ENCODE data around the gene FBXW7.

Gene FBXW7

GRCh38 chr4:152571296-152571695 lies 35.4 kb upstream of the FBXW7 start:
- TF ChIP-seq, protein P1, sequence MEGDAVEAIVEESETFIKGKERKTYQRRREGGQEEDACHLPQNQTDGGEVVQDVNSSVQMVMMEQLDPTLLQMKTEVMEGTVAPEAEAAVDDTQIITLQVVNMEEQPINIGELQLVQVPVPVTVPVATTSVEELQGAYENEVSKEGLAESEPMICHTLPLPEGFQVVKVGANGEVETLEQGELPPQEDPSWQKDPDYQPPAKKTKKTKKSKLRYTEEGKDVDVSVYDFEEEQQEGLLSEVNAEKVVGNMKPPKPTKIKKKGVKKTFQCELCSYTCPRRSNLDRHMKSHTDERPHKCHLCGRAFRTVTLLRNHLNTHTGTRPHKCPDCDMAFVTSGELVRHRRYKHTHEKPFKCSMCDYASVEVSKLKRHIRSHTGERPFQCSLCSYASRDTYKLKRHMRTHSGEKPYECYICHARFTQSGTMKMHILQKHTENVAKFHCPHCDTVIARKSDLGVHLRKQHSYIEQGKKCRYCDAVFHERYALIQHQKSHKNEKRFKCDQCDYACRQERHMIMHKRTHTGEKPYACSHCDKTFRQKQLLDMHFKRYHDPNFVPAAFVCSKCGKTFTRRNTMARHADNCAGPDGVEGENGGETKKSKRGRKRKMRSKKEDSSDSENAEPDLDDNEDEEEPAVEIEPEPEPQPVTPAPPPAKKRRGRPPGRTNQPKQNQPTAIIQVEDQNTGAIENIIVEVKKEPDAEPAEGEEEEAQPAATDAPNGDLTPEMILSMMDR (IDR thresholded peaks at IDR 0.05; ENCODE audit: insufficient read depth, low read length, missing control alignments), result no peak
- no peak overlapping the region for H3K4me3 ChIP-seq (ENCODE audit: low read depth, low read length)
- no peak for DNase-seq (ENCODE audit: low read depth, low spot score)
- ChIA-PET POLR2A (no interaction called here), CTCF (interaction anchor here (0.6 kb wide), 1 partner anchor 67 kb away, joined by 3 read pairs; no protein-coding TSS in a partner anchor)

DNA sequence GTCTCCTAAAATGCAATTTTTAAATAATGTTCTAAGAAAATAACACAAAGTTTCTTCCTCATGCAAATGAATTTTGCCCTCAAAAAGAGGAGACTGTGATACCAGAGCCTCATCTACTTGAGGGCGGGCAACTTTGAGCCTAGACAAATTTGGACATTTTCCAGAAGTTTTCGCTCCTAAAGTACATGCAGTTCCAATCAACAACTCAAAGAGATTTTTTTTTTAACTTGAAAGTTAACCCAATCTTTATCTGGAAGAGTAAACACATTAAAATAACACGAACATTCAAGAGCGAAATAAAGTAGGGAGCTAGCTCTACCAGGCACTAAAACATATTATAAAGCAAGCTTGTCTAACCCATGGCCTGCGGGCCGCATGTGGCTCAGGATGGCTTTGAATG lies 29.4 kb upstream of the FBXW7 start:
- TF ChIP-seq, protein P1 (IDR thresholded peaks at IDR 0.05; ENCODE audit: insufficient read depth, low read length, missing control alignments), result no peak
- ChIA-PET POLR2A (no interaction called here), CTCF (interaction anchor here (0.9 to 1.0 kb wide), 2 partner anchors 25 to 65 kb away, joined by 3 to 4 read pairs; no protein-coding TSS in a partner anchor)
- no peak for DNase-seq (ENCODE audit: low read depth, low spot score)
- H3K4me3 ChIP-seq (ENCODE audit: low read depth, low read length), result no peak overlapping the region

- POLR2A ChIA-PET, result no interaction called here
- TF ChIP-seq, protein P1 (IDR thresholded peaks at IDR 0.05; ENCODE audit: insufficient read depth, low read length, missing control alignments), result no peak
- H3K4me3 ChIP-seq (ENCODE audit: low read depth, low read length), result no peak overlapping the region
- CTCF ChIA-PET, result interaction anchor here (0.7 kb wide), 1 partner anchor 63 kb away, joined by 3 read pairs; no protein-coding TSS in a partner anchor
- DNase-seq (ENCODE audit: low read depth, low spot score), result no peak
Observed at GRCh38 chr4:152564336-152564735, 28.4 kb upstream of the FBXW7 start.

- ChIA-PET CTCF (no interaction called here), POLR2A (no interaction called here)
- TF ChIP-seq, protein P1 (IDR thresholded peaks at IDR 0.05; ENCODE audit: insufficient read depth, low read length, missing control alignments), result no peak
- DNase-seq (ENCODE audit: low read depth, low spot score), result no peak
- no peak overlapping the region for H3K4me3 ChIP-seq (ENCODE audit: low read depth, low read length)
Observed at GRCh38 chr4:152563209-152563608, 27.3 kb upstream of the FBXW7 start.

DNA sequence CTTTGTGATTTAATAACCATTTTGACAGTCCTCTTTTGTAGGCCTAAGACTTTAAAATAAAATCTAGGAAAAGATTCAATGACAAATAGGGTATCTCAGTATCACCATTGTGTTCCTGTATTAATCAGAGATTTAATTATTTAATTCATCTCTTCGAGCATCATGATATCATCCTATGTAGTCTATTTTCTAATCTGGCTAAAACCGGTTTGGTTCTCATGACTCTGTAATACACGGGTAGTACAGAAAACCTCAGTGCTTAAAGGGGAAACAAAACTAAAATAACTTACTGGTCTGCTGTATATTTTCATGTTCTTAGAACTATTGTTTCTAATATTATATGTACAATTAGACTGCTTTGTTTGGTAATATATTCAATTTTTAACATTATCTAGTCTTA lies 23.7 kb upstream of the FBXW7 start:
- DNase-seq (ENCODE audit: low read depth, low spot score), result no peak
- CTCF ChIA-PET, result interaction anchor here (1.6 kb wide), 1 partner anchor 58 kb away, joined by 5 read pairs; no protein-coding TSS in a partner anchor
- TF ChIP-seq, protein P1 (IDR thresholded peaks at IDR 0.05; ENCODE audit: insufficient read depth, low read length, missing control alignments), result no peak
- no peak overlapping the region for H3K4me3 ChIP-seq (ENCODE audit: low read depth, low read length)
- POLR2A ChIA-PET, result no interaction called here

GRCh38 chr4:152558396-152558795 lies 22.5 kb upstream of the FBXW7 start:
- no peak overlapping the region for H3K4me3 ChIP-seq (ENCODE audit: low read depth, low read length)
- ChIA-PET POLR2A (no interaction called here), CTCF (interaction anchor here (1.6 kb wide), 1 partner anchor 57 kb away, joined by 5 read pairs; no protein-coding TSS in a partner anchor)
- TF ChIP-seq, protein P1 (IDR thresholded peaks at IDR 0.05; ENCODE audit: insufficient read depth, low read length, missing control alignments), result no peak
- DNase-seq (ENCODE audit: low read depth, low spot score), result no peak

Measured in AG04449 (cell line).